Measurements from ENCODE around the gene KRT5.
"Not testable (repeated sequence)": the region's sequence is repeated elsewhere in the genome, so short reads cannot be mapped to it uniquely, and the experiment has no call there.

The KRT5 gene

GRCh38 chr12:52518574-52519386 lies 1.4 kb downstream of the KRT5 start:
- no peak for DNase-seq

GRCh38 chr12:52517888-52518287 lies 2.3 kb downstream of the KRT5 start:
- no peak for DNase-seq

GRCh38 chr12:52517005-52517835 lies 3.0 kb downstream of the KRT5 start:
- no peak for DNase-seq

GRCh38 chr12:52515927-52516831 lies 4.0 kb downstream of the KRT5 start:
- DNase-seq = no peak

DNA sequence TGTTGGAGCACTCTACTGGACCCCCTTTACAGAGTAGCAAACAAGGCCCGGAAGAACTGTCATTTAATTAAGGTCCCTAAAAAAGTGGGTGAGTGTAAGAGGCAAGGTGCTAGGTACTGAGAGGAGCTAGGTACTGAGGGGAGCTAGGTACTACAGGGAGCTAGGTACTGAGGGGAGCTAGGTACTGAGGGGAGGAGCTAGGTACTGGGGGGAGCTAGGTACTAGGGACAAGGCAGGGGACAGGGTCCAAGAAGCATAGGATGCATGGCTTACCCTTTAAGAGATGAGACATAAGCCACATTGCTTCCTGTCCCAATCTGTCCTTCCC lies 4.9 kb downstream of the KRT5 start:
- no peak for DNase-seq

DNA sequence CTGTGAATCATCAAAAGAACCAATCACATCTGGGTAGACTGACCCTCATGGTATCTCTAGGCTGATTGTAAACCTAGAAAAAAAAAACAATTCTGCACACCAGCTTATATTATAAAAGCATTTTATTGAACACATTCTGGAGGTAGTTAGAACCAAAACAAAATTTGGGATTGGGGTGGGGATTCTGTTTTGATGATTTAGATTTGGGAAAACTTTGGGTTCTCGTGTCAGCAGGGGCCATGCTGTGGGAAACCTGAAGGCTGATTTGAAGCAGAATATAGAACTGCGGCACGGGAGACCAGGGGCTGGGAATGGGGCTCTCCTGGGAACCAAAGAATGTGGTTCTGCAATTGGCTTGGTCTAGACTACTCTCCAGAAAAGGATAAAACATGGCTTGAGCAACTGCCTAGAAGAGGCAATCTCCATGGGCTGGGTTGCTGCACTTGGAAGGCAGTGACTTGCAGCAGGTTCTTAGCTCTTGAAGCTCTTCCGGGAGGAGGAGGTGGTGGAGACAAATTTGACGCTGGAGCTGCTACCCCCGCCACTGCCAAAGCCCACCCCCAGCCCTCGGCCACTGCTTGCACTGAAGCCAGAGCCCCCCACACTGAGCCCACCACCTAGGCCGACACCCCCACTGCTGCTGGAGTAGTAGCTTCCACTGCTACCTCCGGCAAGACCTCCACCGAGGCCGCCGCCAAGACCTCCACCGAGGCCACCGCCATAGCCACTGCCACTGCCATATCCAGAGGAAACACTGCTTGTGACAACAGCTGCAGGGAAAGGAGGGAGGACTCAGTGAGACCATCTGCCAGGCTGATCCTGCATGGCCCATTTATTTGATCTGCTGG lies 5.5 kb downstream of the KRT5 start:
- no peak for DNase-seq

DNA sequence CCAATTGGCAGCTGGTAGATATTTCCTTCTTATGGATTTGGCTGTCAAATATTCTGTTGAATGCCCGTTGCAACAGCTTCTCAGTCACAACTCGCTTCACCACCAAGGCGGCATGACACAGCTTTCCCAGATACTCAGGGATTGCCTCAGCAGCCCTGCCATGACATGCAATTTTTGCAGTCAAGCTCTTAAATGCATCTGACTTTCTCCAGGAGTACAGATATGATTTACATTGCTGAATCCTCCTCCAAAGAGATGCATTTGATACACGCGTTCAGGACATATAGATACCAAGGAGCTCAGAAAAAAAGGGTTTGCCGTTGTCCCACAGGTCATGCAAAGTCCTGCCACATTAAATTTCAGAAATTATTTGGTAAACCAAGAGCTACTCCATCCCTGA lies 6.5 kb downstream of the KRT5 start:
- no peak for DNase-seq

DNA sequence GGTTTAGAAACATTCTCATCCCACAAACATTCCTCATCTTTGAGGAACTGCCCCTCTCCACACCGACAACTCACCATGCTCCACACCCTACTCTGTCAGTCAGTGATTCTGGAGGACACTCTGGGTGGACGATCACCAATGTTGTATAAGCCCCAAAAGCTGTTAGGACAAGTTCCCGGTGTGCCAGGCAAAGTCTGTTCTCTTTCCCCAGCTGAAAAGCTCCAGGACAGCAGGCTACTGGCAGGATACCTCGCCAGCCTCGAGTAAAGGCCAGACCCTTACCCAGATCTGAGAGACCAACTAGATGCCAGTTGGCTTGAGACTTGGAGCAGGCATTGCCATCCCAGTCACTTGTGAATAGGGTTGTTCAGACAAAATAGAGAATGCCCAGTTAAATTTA lies 12.0 kb downstream of the KRT5 start:
- DNase-seq = no peak

GRCh38 chr12:52506858-52507715 lies 13.1 kb downstream of the KRT5 start:
- DNase-seq = peak; percentile 53

- DNase-seq = no peak
Observed at GRCh38 chr12:52502877-52503276, 17.3 kb downstream of the KRT5 start.

DNA sequence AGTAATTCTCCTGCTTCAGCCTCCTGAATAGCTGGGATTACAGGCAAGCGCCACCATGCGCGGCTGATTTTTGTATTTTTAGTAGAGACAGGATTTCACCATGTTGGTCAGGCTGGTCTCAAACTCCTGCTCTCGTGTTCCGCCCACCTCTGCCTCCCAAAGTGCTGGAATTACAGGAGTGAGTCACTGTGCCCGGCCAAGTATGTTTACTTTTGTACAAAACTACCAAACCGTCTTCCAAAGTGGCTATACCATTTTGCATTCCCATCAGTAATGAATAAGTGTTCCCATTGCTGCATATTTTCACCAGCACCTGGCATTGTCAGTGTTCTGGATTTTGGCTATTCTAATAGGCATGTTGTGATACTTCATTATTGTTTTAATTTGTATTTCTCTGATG lies 18.7 kb downstream of the KRT5 start:
- DNase-seq = no peak

DNA sequence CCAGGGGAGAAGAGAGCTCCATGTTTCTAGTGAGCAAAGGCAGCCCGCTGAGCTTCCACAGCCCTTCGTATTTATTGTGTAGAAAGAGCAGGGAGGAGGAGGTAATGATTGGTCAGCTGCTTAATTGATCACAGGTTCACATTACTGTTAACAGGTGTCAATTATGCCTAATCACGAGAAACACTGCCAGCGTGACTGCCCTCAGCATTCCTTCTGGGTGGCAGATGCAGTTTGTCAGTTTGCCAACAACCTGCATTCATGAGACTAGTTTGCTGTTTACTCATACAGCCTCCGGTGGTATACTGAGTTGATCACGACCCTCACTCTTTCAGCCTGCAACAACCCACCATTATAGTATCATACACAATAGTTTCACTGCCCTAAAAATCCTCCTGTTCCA lies 19.6 kb downstream of the KRT5 start:
- not testable (repeated sequence) for DNase-seq

DNA sequence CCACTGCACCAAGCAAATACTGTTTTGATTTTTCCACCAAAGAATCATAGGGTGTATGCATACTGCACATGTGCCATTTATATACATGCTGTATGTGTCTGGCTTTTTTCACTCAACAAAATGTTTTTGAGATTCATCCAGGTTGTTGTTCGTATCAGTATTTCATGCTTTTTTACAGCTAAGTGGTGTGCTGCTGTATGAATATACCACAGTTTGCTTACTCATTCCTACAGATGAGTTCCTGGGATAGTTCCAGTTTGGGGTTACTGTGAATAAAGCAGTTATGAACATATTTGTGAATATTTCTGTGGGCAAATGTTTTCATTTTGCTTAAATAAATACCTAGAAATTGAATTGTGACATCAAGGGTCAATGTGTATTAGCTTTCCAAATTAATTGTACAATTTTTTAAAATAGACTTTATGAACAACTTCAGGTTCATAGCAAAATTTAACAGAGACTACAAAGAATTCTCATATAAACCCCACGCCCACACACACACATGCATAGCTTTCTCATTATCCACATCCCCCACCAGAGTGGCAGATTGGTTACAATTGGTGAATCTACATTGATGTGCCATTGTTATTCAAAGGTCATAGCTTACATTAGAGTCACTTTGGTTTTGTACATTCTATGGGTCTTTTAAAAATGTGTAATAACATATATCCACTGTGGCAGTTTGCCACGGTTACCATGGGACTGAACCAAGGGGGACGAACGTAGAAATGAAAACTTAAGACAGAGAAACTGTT lies 20.2 kb downstream of the KRT5 start:
- peak; percentile 29 for DNase-seq

DNA sequence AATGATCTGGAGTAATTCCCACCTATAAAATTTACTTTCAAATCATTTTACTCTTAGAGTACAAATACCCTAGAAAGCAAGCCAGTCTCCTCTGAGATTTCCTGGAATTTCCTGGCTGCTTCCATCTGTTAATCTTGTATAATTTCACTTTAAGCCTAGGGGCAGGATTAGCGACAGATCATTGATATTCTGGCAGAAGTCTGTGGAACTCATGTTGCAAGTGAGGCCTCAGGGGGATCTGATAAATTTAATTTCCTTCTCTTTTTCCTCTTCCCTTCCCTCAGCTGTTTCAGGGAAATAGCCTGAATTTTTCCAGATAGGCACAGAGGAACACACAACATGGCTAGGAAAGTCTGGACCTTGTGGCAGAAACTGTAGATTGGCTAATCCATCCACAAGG lies 21.2 kb downstream of the KRT5 start:
- no peak for DNase-seq

GRCh38 chr12:52497975-52498374 lies 22.2 kb downstream of the KRT5 start:
- DNase-seq = no peak

- DNase-seq = peak; percentile 84
Observed at GRCh38 chr12:52496590-52497071, 23.6 kb downstream of the KRT5 start.

DNA sequence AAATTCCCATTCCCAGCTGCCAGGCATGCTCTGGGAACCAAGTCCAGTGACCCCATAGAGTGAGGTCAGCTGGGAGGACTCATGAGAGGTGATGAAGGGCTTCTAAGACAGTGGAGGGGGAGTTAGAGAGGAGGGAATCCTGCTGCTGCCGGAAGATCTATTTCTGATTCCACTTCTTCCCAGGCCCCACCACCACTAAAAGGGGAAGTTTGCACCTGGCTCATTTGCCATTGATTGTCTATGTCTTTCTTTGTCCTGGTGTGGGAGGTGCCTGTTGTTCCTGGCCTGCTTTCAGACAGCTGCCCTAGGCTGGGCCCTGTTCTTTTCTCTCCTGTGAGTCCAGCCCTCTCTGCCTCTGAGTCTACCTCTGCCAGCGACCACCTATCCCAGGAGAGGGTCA lies 24.1 kb downstream of the KRT5 start:
- no peak for DNase-seq

- DNase-seq = peak; percentile 22
Observed at GRCh38 chr12:52495389-52495788, 24.8 kb downstream of the KRT5 start.

DNA sequence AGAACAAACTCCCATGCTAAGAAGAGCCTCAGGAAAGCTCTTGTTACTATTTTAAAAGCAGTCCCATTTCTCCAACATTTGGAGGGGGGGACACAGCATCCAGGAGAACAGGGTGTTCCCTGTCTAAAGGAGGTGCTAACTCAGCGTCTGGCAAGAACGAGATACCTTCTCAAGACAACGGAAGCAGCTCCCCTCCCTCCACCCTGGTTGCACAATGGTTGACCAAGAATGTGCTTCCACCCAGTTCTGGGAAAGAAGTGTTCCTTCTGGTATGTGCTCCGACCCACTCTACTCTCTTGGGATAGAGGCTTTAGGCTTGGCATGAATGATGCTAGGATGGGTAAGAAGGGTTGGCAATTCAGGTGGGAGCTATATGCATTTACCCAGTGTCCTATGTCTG lies 25.7 kb downstream of the KRT5 start:
- peak; percentile 55 for DNase-seq

- no peak for DNase-seq
Observed at GRCh38 chr12:52494100-52494499, 26.1 kb downstream of the KRT5 start.

Data from fibroblast of skin of right quadriceps (primary cell).